ELR (cell line): ENCODE measurements around the gene ENOX1.
"Not testable (repeated sequence)": the region's sequence is repeated elsewhere in the genome, so short reads cannot be mapped to it uniquely, and the experiment has no call there.

Experiments used
- DNase-seq: peaks from one replicate; pipeline ENCODE4 v3.0.0-alpha.2; 2015; ENCODE audit warnings: low read depth

Gene ENOX1

DNA sequence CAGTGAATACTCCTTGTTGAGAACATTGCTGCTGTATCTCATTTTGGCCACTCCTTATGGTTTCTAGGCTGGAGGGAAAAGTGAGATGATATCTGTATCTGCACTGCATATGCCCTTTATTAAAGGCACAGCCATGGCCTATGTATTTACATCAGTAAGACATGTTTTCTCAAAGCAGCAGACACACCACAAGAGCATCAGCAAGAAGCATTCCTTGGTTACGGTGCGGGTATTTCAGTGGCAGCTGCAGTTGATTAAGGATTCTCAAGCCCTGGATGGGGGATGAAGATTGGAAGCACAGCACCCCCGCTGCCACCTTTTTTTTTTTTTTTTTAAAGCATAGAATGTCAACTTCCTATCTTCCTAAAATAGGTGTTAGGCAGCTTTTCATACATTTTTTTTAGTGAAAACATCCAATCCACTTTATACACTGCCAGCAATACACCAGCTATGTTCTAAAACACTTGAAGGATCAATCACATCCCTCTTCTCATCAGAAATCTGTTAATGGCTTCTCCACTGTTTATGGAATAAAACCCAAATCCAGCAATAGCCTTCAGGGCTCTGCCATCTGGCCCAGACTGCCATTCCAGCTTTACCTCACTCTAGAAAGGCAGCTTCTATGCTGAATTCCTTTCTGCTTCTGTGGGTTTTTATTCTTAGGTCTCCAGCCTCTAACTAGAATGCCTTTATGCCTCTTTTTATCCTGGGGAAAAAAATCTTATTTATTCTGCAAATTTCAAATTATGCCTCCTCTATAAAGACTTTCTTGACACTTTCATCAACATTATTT, 432.4 kb downstream of the ENOX1 start:
- DNase-seq: no peak

DNA sequence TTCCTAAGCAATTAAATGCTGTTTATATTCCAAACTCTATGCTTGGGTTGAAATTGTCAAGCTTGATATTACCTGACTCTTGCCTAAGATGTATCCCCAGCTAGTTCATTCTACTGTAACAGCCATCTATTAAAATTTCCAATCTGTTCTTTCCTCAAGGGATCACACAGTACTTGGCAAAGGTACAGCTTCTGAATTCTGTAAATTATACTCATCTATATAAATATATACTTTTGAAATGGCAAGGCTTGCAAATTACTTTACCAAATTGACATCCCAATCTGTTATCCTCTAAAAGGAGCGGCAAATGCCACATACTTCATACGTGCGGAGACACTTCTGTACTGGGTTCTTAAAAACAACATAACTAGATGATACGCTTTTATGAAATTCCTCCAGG, 433.1 kb downstream of the ENOX1 start:
- no peak for DNase-seq

DNA sequence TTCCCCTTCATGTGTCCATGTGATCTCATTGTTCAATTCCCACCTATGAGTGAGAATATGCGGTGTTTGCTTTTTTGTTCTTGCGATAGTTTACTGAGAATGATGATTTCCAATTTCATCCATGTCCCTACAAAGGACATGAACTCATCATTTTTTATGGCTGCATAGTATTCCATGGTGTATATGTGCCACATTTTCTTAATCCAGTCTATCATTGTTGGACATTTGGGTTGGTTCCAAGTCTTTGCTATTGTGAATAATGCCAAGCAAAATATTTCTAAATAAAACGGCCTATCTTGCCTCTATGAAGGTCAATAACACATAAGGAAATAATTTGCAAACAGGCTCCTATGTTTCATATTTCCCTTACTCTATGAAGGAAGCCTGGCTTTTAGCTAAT, 435.2 kb downstream of the ENOX1 start:
- DNase-seq: not testable (repeated sequence)

- DNase-seq: peak; percentile 82
Observed at GRCh38 chr13:43348397-43348796, 438.4 kb downstream of the ENOX1 start.

- DNase-seq: no peak
Observed at GRCh38 chr13:43347877-43348276, 438.9 kb downstream of the ENOX1 start.

- no peak for DNase-seq
Observed at GRCh38 chr13:43346427-43346826, 440.3 kb downstream of the ENOX1 start.

- DNase-seq: no peak
Observed at GRCh38 chr13:43343645-43344044, 443.1 kb downstream of the ENOX1 start.

- DNase-seq: no peak
Observed at GRCh38 chr13:43339805-43340550, 446.8 kb downstream of the ENOX1 start.

DNA sequence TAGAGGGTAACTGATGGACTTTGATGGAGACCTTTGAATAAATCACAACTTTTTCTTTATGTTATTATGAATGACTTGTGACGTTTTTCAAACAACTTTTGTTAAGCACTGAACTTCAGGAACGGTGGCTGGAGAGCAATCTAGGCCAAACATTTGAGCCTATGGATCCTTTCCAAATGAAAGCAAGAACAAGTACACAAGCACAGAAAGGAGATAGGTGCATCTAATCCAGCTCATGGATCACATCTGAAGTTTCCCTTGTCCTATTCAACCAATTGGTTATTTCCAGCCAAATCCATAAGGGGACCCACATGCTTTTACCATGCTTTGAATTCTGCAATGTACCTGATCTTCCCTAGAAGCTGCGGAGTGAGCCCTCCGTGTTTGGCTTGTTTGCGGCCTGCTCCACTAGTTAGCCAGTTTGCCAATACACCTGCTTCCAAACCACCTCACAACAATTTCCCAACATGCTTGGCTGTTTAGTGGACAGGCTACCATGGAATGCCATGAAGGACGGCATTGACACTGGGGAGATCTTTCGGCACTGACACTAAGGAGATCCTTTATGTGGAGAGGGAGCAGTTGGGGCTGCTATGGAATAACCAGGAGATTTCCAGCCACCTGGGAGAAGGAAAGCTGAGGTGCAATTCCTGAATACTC, 447.5 kb downstream of the ENOX1 start:
- no peak for DNase-seq

DNA sequence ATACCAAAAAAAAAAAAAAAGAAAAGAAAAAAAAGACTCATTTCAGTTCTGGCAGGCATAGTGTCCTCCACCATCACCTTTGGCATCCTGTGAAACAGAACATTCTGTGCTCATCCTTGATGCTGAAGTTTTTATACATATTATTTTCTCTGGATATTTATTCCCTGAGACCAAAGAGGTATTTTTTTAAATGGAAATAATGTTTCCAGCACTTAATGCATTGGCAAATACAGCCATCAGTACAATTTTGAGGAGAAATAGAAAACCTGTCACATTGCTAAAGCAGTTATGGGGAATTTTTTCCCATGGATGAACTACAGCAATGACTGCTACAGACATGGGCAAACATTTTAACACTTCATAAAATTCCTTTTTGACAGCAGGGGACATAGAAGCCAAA, 451.0 kb downstream of the ENOX1 start:
- no peak for DNase-seq

DNA sequence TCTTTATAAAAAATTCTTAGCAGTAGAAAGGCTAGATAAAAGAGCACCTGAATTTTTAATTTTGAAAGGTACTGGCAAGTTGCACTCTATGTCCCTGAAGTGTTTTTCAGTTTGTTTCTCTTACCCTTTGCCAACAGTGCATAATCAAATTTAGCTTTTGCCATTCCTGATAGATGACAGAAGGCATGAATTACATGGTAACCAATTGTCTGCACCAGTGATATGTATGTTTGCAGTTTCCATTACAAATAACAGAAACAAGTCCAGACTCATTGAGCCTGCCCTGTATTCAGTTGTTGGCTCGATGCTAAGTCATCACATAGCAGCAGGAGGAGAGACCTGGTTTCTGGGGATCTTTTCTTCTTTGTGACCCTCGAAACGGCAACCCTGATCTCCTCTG, 453.6 kb downstream of the ENOX1 start:
- DNase-seq: no peak

DNA sequence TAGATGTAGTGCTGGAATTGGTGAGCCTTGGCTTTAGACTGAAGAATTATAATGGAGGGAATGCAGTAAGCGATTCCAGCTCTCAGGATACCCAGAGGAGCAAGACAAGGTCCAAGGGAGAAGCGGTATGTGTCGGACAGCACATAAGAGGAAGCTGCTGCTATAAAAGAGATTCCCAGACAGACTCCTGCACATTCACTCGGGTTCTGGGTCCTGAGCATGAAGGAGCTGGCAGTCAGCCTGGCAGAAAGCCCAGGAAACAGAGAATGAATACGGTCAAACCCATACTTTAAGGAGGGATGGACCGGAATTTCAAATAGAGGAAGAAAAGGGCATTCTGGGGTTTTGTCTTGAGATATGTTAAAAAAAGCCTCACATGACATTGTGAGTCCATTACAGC, 455.1 kb downstream of the ENOX1 start:
- no peak for DNase-seq

DNA sequence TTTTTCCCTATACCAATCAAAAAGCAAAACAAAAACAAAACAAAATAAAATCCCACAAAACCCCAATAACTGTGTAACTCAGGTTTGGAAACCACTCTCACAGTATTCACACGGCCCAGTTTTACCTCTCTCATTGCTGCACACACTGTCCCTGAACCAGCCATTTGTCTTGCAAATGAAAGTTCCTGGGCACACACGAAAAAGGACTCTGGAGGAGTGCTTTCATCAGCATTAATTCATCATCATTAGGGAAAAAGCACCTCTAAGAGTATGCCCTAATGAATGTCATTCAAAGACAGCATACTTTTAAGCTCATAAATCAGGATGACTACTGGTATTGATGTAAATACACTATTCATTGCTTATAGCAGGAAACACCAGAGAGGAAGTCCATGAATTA, 457.1 kb downstream of the ENOX1 start:
- DNase-seq: no peak

GRCh38 chr13:43328907-43329306, 457.9 kb downstream of the ENOX1 start:
- no peak for DNase-seq

GRCh38 chr13:43326100-43326499, 460.7 kb downstream of the ENOX1 start:
- no peak for DNase-seq

DNA sequence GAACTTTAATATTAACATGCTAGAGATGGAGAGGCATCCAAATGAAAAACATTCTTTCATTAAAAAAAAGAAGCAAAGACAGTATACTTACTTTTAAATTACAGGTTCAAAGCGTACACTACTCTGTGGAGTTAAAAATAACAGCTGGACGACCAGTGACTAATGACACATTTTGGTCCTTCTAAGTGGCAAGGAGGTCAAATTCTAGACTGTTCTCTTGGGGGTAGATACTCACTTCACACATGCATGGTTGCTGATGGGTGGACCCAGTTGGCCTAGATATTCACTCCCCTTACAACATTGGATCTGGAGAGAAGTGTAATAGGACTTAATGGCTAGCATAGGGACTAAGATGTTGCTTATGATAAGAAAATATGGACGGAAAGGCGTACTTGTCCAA, 461.1 kb downstream of the ENOX1 start:
- no peak for DNase-seq

- DNase-seq: no peak
Observed at GRCh38 chr13:43324129-43324528, 462.6 kb downstream of the ENOX1 start.

- no peak for DNase-seq
Observed at GRCh38 chr13:43319617-43320444, 466.9 kb downstream of the ENOX1 start.

GRCh38 chr13:43316946-43317353, 469.8 kb downstream of the ENOX1 start:
- DNase-seq: peak; percentile 56

GRCh38 chr13:43316281-43316680, 470.5 kb downstream of the ENOX1 start:
- no peak for DNase-seq

DNA sequence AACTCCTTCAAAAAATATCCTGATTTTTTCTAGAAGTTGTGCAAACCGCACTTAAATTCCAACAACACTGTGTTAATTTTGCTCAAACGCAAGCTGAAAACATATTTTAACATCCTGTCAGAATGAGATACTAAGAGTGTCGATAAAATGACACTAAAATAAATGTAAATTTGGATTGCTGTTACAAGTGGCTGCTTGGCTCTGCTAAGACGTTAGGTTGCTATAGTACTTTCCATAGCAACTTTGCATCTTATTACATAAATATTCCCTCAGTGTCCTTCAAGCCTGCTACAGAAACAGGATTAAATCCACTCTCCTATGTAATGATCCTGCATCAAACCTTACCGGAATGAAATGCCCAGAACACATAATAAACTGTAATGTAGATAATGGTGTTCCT, 471.2 kb downstream of the ENOX1 start:
- no peak for DNase-seq

GRCh38 chr13:43309311-43309710, 477.5 kb downstream of the ENOX1 start:
- DNase-seq: no peak
